ENCODE results near the gene FAM3A.
"Not testable (repeated sequence)": the region's sequence is repeated elsewhere in the genome, so short reads cannot be mapped to it uniquely, and the experiment has no call there.

The FAM3A gene

GRCh38 chrX:154496591-154497137, 19.4 kb downstream of the FAM3A start:
- not testable (repeated sequence) for H3K4me3 Mint-ChIP-seq; H3K36me3 Mint-ChIP-seq; DNase-seq (ENCODE audit: low spot score in 2 of 2); ATAC-seq; H3K9me3 Mint-ChIP-seq; H3K27ac Mint-ChIP-seq; H3K4me1 Mint-ChIP-seq

GRCh38 chrX:154495472-154495922, 20.5 kb downstream of the FAM3A start:
- ATAC-seq (no peak), DNase-seq (ENCODE audit: low spot score in 2 of 2) (no peak)
- no peaks in the 10 kb centered on the region for H3K36me3 Mint-ChIP-seq
- peaks cover 9% of the 10 kb centered on the region for H3K4me1 Mint-ChIP-seq
- H3K4me3 Mint-ChIP-seq, result no peak overlapping the region
- no peaks in the 10 kb centered on the region for H3K9me3 Mint-ChIP-seq
- no peak overlapping the region for H3K27ac Mint-ChIP-seq

GRCh38 chrX:154494715-154495114, 21.3 kb downstream of the FAM3A start:
- Mint-ChIP-seq H3K36me3 (no peaks in the 10 kb centered on the region), H3K9me3 (no peaks in the 10 kb centered on the region), H3K4me3 (no peak overlapping the region), H3K27ac (no peak overlapping the region), H3K4me1 (peaks cover 11% of the 10 kb centered on the region)
- DNase-seq (ENCODE audit: low spot score in 2 of 2) (no peak), ATAC-seq (no peak)

GRCh38 chrX:154490414-154491083, 25.5 kb downstream of the FAM3A start, which contains the start of gene SLC10A3:
Gene SLC10A3, minus strand, starts transcription at chrX:154490629. Its CDS starts 1,689 bp downstream, at chrX:154488940.
- Mint-ChIP-seq H3K9me3 (no peaks in the 10 kb centered on the region), H3K36me3 (peaks cover 12% of the 10 kb centered on the region), H3K4me3 (peak within 1 kb of the TSS; percentile 88), H3K27ac (peak within 1 kb of the TSS; percentile 79), H3K4me1 (peaks cover 30% of the 10 kb centered on the region)
- DNase-seq (ENCODE audit: low spot score in 2 of 2) (peak; percentile 69 to 87), ATAC-seq (peak; percentile 92)

GRCh38 chrX:154490021-154490413, 26.0 kb downstream of the FAM3A start:
- peaks cover 30% of the 10 kb centered on the region for H3K4me1 Mint-ChIP-seq
- ATAC-seq (peak; percentile 40), DNase-seq (ENCODE audit: low spot score in 2 of 2) (peak; percentile 12 to 69)
- peak overlapping the region; percentile 79 for H3K27ac Mint-ChIP-seq
- peak overlapping the region; percentile 88 for H3K4me3 Mint-ChIP-seq
- no peaks in the 10 kb centered on the region for H3K9me3 Mint-ChIP-seq
- H3K36me3 Mint-ChIP-seq, result peaks cover 12% of the 10 kb centered on the region

GRCh38 chrX:154489182-154489581, 26.9 kb downstream of the FAM3A start:
- H3K4me3 Mint-ChIP-seq, result peak overlapping the region; percentile 88
- H3K36me3 Mint-ChIP-seq, result peaks cover 20% of the 10 kb centered on the region
- peak overlapping the region; percentile 79 for H3K27ac Mint-ChIP-seq
- ATAC-seq (no peak), DNase-seq (ENCODE audit: low spot score in 2 of 2) (no peak)
- H3K9me3 Mint-ChIP-seq, result no peaks in the 10 kb centered on the region
- H3K4me1 Mint-ChIP-seq, result peaks cover 30% of the 10 kb centered on the region

- DNase-seq (ENCODE audit: low spot score in 2 of 2) (no peak), ATAC-seq (no peak)
- H3K36me3 Mint-ChIP-seq, result peaks cover 27% of the 10 kb centered on the region
- H3K27ac Mint-ChIP-seq, result peak overlapping the region; percentile 20
- H3K4me3 Mint-ChIP-seq, result peak overlapping the region; percentile 88
- no peaks in the 10 kb centered on the region for H3K9me3 Mint-ChIP-seq
- peaks cover 31% of the 10 kb centered on the region for H3K4me1 Mint-ChIP-seq
Measured at GRCh38 chrX:154488336-154489075, 27.5 kb downstream of the FAM3A start.

- DNase-seq (ENCODE audit: low spot score in 2 of 2), result no peak
- Mint-ChIP-seq H3K4me1 (peaks cover 38% of the 10 kb centered on the region), H3K9me3 (no peaks in the 10 kb centered on the region), H3K36me3 (peaks cover 32% of the 10 kb centered on the region), H3K4me3 (peak overlapping the region; percentile 65), H3K27ac (peak overlapping the region; percentile 20)
- no peak for ATAC-seq
Measured at GRCh38 chrX:154487518-154488290, 28.3 kb downstream of the FAM3A start.

GRCh38 chrX:154486396-154487207, 29.4 kb downstream of the FAM3A start, which contains the start of gene UBL4A:
Gene UBL4A, minus strand, starts transcription at chrX:154486615. Its CDS starts 31 bp downstream, at chrX:154486584.
- ATAC-seq (peak; percentile 43), DNase-seq (ENCODE audit: low spot score in 2 of 2) (peak; percentile 46 to 73)
- H3K36me3 Mint-ChIP-seq, result peaks cover 38% of the 10 kb centered on the region
- H3K4me1 Mint-ChIP-seq, result peaks cover 38% of the 10 kb centered on the region
- peak within 1 kb of the TSS; percentile 85 for H3K27ac Mint-ChIP-seq
- no peaks in the 10 kb centered on the region for H3K9me3 Mint-ChIP-seq
- peak within 1 kb of the TSS; percentile 65 for H3K4me3 Mint-ChIP-seq

- H3K4me1 Mint-ChIP-seq, result peaks cover 33% of the 10 kb centered on the region
- H3K27ac Mint-ChIP-seq, result no peak overlapping the region
- ATAC-seq (peak; percentile 4), DNase-seq (ENCODE audit: low spot score in 2 of 2) (peak; percentile 9 to 64)
- peaks cover 38% of the 10 kb centered on the region for H3K36me3 Mint-ChIP-seq
- H3K4me3 Mint-ChIP-seq, result peak overlapping the region; percentile 65
- H3K9me3 Mint-ChIP-seq, result no peaks in the 10 kb centered on the region
Measured at GRCh38 chrX:154486052-154486395, 30.0 kb downstream of the FAM3A start.

- peak overlapping the region; percentile 65 for H3K4me3 Mint-ChIP-seq
- no peak for DNase-seq (ENCODE audit: low spot score in 2 of 2)
- no peak overlapping the region for H3K27ac Mint-ChIP-seq
- H3K36me3 Mint-ChIP-seq, result peaks cover 38% of the 10 kb centered on the region
- no peaks in the 10 kb centered on the region for H3K9me3 Mint-ChIP-seq
- H3K4me1 Mint-ChIP-seq, result peaks cover 29% of the 10 kb centered on the region
- no peak for ATAC-seq
Measured at GRCh38 chrX:154485150-154486051, 30.6 kb downstream of the FAM3A start.

- Mint-ChIP-seq H3K27ac (peak overlapping the region; percentile 37), H3K9me3 (no peaks in the 10 kb centered on the region), H3K4me1 (peaks cover 27% of the 10 kb centered on the region), H3K36me3 (peaks cover 39% of the 10 kb centered on the region), H3K4me3 (peak overlapping the region; percentile 65)
- ATAC-seq, result no peak
- no peak for DNase-seq (ENCODE audit: low spot score in 2 of 2)
Measured at GRCh38 chrX:154484255-154485149, 31.5 kb downstream of the FAM3A start.

GRCh38 chrX:154483325-154483724, 32.7 kb downstream of the FAM3A start:
- ATAC-seq (no peak), DNase-seq (ENCODE audit: low spot score in 2 of 2) (no peak)
- H3K4me1 Mint-ChIP-seq, result peaks cover 20% of the 10 kb centered on the region
- H3K36me3 Mint-ChIP-seq, result peaks cover 51% of the 10 kb centered on the region
- H3K9me3 Mint-ChIP-seq, result no peaks in the 10 kb centered on the region
- H3K4me3 Mint-ChIP-seq, result no peak overlapping the region
- H3K27ac Mint-ChIP-seq, result no peak overlapping the region
